ENCODE data around the gene PPP2CA.
"Not testable (repeated sequence)": the region's sequence is repeated elsewhere in the genome, so short reads cannot be mapped to it uniquely, and the experiment has no call there.

Gene PPP2CA

GRCh38 chr5:134225780-134226440, at the start of gene PPP2CA:
TSS of gene PPP2CA (minus strand) at chr5:134226073. CDS start at chr5:134225861, 212 bp downstream.
- DNase-seq: peak; percentile 96

DNA sequence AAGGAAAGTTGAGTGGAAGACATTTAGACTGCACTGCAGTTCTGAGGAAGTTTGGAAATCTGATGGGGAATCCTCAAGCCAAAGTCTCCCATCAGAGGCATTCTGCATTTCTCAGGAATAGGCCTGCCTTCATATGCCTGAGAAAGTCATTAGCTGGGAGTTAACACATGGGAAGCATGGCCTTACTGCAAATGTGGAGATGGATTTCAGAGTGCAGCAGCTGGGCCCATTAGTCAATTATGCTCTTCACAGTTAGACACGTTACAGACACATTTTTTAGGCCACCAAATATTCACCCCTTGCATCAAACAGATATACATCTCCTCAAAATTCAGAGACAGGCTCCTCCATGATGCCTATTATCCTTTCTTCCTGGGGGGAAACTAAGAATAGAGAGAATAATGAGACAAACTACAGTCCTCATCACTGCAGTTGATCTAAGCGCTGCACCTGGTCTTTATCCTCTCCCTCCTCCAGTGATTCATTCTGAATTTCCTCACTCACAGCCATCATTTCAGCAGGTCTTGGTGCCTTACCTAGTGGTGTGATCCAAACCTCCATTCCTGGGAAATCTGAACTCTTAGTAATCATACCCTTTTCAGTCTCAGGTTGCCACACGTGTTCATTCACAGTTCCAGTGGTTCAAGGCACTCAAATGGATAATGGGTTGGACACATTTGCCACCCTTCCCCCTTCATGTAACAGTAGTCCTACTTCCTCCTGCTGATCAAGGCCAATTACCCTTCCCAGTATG, 47.9 kb upstream of the PPP2CA start:
- no peak for DNase-seq

DNA sequence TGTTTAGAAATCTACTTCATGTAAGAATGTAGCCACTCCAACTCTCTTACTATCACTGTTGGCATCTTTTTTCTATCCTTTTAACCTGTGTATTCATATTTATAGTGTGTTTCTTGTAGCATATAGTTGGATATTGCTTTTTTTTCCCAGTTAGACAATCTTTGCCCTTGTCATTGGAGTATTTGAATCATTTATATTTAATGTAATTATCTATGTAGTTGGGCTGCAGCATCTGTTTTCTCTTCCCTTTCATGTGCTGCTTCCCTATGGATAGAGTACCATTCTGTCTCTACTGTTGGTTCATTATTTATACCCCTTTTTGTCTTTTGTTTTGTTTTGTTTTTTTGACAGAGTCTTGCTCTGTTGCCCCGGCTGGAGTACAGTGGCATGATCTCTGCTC, 45.2 kb upstream of the PPP2CA start:
- DNase-seq: no peak

DNA sequence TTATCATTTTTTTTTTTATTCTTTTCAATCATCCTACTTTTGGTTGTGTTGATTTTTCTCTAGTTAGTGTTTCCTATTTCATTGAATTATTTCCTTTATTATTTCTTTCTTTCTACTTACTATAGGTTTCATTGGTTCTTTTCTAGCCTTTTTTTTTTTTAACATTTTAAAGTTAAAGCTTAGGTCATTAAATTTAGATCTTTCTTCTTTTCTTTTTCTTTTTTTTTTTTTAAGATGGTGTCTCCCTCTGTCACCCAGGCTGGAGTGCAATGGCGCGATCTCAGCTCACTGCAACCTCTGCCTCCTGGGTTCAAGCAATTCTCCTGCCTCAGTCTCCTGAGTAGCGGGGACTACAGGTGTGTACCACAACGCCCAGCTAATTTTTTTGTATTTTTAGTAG, 43.0 kb upstream of the PPP2CA start:
- no peak for DNase-seq

DNA sequence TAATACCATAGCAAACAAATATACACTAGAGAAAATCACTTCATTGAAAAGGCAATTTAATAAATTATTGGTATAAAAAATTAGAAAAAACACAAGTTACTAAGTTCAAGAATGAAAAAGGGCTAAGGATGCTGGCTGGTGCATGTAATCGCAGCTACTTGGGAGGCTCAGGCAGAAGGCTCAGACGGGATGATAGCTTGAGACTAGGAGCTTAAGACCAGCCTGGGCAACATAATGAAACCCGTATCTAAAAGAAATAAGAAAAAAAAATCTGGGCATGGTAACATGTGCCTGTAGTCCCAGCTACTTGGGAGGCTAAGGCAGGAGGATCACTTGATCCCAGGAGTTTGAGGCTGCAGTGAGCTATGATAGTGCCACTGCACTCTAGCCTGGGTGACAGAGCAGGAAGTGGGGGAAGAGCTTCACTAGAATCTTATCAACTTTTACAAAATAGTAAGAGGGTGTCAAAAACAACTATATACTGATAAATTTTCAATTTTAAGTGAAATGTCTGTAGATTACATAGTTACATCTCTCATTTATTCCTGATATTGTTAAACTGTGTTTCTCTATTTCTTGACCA, 42.2 kb upstream of the PPP2CA start:
- no peak for DNase-seq

- no peak for DNase-seq
Measured at GRCh38 chr5:134267366-134268018, 41.6 kb upstream of the PPP2CA start.

GRCh38 chr5:134263801-134264200, 37.9 kb upstream of the PPP2CA start:
- peak; percentile 49 for DNase-seq

DNA sequence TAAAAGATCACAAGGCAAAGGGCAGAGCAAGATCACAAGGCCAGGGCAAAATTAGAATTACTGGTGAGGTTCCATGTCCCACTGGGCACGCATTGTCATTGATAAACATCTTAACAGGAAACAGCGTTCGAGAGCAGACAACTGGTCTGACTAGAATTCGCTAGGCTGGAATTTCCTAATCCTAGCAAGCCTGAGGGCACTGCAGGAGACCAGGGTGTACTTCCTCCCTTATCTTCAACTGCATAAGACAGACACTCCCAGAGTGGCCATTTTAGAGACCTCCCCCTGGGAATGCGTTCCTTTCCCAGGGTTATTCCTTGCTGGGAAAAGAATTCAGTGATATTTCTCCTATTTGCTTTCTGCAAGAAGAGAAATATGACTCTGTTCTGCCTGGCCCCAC, 36.8 kb upstream of the PPP2CA start:
- DNase-seq: not testable (repeated sequence)

- no peak for DNase-seq
Measured at GRCh38 chr5:134258896-134259295, 33.0 kb upstream of the PPP2CA start.

DNA sequence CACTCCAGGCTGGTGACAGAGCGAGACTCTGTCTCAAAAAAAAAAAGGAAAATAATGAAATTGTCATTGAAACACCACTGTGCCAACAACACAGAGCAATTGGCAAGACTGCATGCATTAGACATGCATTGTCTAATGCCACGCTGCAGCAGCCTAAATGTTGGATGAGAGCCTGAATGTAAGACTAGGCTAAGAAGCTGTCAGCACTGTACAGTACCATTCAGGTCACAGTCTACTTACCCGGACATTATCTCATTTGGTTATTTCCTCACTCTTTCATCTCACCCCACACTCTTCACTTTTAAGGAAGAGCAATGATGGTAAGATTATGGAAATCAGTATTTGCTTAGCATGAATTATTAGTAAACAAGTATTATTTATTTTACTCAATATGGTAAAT, 31.3 kb upstream of the PPP2CA start:
- no peak for DNase-seq

GRCh38 chr5:134255418-134256150, 29.7 kb upstream of the PPP2CA start:
- DNase-seq: no peak

DNA sequence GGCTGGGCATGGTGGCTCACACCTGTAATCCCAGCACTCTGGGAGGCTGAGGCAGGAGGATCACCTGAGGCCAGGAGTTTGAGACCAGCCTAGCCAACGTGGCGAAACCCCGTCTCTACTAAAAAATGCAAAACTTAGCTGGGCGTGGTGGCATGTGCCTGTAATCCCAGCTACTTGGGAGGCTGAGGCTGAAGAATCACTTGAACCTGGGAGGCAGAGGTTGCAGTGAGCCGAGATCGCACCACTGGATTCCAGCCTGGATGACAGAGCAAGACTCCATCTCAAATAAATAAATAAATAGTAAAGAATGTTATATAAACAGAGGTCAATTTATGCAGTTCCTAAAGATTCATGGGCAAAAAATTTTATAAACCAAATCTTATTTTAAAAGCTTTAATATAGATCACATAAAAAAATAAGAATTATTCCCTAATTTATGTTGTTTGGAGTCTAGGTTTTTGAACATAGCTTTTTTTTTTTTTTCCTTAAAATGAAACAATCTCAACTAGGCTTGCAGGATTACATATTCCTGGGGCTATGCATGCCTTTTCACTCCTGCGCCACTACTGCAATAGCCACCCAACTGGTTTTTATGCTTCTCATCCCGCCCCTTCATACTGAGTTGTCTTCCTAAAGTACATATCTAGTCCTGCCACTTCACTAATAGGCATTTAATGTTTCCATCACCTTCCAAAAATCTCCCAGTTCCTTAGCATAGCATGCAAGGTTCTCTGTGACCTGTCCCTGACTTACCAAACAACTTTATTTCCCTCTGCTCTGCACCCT, 27.7 kb upstream of the PPP2CA start:
- not testable (repeated sequence) for DNase-seq

DNA sequence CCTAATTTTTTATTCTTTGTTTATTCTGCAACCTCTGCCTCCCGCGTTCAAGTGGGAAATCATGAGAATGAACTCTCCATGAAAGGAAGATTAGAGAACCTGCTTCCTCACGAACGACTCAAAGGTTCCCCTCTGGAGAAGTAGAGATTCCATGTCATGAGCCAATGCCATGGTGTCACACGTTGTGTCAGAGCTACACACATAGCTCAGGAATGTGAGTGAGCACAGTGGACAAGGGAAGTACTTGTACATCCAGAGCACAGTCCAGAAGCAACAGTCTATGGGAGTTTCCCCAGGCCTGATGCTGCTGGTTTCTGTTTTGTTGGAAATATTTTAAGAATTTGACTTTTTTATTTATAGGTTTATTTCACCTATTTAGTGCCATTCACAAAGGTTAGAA, 26.8 kb upstream of the PPP2CA start:
- no peak for DNase-seq

GRCh38 chr5:134250949-134251348, 25.1 kb upstream of the PPP2CA start:
- no peak for DNase-seq

- peak; percentile 99 for DNase-seq
Measured at GRCh38 chr5:134249469-134250379, 23.9 kb upstream of the PPP2CA start.

- no peak for DNase-seq
Measured at GRCh38 chr5:134248256-134248655, 22.4 kb upstream of the PPP2CA start.

DNA sequence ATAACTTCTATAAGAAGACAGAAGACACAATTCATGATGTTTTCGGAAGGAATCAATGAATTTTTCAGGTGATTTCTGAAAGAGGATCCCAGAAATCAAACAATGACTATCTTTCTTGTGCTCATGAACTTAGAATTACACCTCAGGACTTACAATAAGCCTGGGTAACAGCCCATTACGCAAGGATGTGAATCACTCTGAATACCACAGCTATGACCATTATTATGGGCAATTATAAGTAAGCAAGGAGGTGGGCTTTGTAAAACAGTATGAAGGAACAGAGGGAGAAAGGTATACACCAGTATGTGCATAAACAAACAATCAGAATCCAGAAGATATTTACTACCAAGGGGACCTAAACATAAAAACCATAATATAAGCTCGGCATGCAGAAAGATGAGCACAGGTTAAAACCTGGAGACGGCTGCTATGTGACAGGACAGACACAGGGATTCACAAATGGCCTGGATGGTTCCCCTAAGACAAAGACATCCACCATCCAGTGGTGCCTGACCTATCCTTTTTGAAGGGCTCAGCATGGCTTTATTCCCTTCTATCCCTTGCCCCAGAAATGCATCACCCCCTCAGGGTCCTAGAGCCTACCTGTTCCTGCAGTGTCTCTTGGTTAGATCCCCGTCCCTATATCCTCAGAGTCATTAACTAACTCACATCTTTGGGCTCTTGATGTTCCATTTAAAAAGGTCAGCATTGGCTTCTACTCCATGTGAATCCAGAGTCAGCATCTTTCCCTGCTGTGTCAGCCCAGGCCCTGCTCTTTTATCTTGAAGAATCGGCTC, 21.8 kb upstream of the PPP2CA start:
- DNase-seq: peak; percentile 63

GRCh38 chr5:134246771-134247427, 21.0 kb upstream of the PPP2CA start:
- no peak for DNase-seq

GRCh38 chr5:134245692-134246091, 19.8 kb upstream of the PPP2CA start:
- DNase-seq: no peak
